T-helper 2 cell treated with Interferon-gamma antibody and Interleukin-4, amounts not matched to agents 100 ng/mL and 5 ng/mL, for 36 hours (primary cell): ENCODE measurements around the gene ZNF628. TPM values are rescaled to one million over a fixed set of nuclear protein-coding genes. Genes with fewer than 3 reads are reported as not detected.
"Not testable (repeated sequence)": the region's sequence is repeated elsewhere in the genome, so short reads cannot be mapped to it uniquely, and the experiment has no call there.

Experiments used
- intact Hi-C: fragments of 100-400 bp; cut with micrococcal nuclease; formaldehyde crosslinking; loops from one replicate; pipeline ENCODE4 v1.15.1; 2023
- total RNA-seq: library from RNA; stranded (reverse); gene quantifications from 2 replicates; pipeline ENCODE4 v1.2.3, GENCODE V29; 2022

ZNF628 gene
- total RNA-seq, result 6.6 and 10.3 TPM in 2 replicates

DNA sequence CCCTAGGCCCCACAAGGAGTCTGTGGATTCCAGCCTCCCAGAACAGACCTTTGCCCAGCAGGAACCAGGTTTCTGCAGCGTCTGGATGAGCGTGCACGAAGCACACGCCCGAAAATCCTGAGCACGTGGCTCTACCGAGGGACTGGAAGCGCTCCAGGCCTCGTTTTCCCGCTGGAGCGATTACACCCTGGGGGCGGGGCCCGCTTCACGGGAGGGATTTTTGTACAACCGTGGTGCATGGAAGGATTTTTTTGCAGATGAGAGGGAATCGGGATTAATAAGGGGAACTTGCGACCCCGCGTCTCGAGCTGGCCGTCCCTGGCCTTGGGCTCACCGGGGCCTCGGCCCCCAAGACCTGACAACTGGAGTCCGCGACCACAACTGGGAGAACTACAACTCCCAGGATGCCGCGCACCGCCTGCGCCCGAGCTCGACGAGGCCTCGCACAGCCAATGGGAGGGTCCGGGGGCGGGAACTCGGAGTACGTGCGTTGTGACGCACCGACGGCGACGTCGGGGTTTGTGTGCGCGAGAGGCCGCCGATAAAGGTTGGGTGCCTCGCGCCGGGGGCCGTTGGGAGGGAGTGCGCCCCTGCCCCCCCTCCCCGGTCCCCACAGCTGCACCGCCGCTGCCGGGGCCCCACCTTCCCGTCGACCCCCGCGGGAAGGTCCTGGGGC lies at the start of gene ZNF628:
ZNF628 (plus strand) TSS at position 518 of the 676 bp plus-strand sequence. CDS start 3,294 bp downstream, outside the sequence.
- intact Hi-C loops, result loop anchor here (1.0 to 10.0 kb wide), 9 partner anchors 15 to 1341 kb away; partner anchors contain the start of genes CNOT3, FIZ1, ISOC2 and PPP6R1

DNA sequence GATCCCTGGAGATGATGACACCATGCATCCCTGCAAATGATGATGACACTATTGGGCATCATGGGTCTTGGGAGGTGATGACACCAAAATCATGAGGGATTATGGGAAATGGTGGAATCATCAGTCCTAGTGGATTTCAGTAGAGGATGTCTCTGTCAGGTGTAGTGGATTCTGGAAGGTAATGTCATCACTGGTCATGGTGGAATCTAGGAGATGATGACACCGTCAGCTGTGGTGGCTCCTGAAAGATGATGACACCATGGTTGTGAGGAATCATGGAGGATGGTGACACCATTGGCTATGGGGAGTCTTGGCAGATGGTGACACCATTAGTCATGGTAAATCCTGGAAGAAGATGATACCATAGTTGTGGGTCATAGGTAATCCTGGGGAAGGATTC lies 45.2 kb upstream of the ZNF628 start:
- intact Hi-C loops, result no loop called here

DNA sequence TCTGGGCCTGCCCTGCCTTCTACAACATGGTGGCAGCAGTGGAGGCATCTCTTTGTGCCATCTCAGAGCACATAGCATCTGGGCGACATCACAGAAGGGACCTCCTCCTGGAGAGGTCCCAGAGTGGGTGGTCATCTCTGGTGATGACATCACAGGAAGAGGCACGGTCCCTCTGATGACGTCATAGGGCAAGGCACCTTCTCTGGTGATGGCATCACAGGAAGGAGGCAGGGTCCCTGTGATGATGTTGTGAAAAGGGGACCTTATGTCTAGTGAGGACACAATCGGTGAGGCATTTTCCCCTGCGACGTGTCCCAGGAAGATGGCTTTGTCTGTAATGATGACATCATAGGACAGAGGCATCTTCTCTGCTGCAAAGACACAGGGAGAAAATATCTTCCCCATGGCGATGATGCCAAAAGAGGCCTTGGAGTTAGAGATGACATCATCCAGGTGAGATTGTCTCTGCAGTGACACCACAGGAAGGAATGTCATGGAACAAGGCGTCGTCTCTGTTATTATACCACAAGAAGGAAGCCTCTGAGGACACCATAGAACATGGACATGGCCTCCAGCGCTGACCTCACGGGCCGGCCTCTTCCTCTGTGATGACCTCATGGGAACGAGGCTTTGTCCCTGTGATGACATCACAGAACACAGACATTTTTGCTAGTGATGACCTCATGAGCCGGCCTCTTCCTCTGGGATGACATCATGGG lies 44.0 kb upstream of the ZNF628 start:
- intact Hi-C loops, result no loop called here

DNA sequence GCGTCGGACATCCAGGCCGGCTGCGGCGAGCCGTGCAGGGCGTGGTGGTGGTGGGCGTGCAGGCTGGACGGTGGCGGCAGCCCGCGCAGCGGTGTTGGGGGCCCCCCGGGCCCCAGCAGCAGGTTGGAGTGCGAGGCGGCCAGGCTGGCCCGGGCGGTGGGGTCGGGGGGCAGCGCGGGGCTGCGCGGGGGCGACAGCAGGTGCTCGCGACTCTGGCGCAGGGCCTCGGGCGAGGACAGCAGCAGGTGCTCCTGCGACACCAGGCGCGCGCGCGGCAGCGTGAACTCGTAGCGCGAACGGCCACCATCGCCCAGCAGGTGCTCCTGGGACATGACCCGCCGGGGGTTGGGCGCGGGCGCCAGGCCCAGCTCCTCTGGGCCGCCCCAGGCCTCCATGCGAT lies 43.1 kb upstream of the ZNF628 start:
- intact Hi-C loops, result no loop called here

DNA sequence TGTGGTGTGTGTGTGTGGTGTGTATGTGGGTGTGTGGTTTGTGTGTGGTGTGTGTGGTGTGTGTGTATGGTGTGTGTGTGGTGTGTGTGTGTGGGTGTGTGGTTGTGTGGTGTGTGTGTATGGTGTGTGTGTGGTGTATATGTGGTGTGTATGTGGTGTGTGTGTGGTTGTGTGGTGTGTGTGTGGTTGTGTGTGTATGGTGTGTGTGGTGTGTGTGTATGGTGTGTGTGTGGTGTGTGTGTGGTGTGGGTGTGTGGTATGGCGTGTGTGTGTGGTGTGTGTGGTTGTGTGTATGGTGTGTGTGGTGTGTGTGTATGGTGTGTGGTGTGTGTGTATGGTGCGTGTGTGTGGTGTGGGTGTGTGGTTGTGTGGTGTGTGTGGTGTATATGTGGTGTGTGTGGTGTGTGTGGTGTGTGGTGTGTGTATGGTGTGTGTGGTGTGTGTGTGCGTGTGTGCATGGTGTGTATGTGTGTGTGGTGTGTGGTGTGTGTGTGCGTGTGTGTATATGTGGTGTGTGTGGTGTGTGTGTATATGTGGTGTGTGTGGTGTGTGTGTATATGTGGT lies 42.0 kb upstream of the ZNF628 start:
- intact Hi-C loops, result no loop called here

DNA sequence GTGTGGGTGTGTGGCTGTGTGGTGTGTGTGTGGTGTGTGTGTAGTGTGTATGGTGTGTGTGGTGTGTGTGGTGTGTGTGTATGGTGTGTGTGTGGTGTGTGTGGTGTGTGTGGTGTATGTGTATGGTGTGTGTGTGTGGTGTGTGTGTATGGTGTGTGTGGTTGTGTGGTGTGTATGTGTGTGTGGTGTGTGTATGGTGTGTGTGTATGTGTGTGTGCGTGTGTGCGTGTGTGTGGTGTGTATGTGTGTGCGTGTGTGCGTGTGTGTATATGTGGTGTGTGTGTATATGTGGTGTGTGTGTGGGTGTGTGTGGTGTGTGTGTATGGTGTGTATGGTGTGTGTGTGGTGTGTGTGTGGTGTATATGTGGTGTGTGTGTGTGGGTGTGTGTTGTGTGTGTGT lies 41.4 kb upstream of the ZNF628 start:
- intact Hi-C loops, result no loop called here

DNA sequence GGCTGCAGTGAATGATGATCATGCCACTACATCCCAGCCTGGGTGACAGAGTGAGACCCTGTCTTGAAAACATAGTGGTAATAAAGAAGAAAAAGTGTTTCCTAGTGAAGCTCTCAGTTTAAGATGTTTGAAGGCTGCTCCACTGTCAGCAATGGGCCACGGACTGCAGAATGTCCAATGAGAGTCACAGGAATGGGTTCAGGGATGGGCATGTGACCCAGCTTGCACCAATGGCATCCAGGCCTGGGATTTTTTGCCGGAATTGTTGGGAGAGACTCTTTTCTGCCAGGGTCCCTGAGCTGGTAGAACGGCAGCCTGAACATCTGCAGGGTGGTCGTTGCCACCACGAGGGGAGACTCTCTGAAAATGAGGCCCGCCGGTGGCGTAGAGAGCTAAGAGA lies 39.6 kb upstream of the ZNF628 start:
- intact Hi-C loops, result no loop called here

DNA sequence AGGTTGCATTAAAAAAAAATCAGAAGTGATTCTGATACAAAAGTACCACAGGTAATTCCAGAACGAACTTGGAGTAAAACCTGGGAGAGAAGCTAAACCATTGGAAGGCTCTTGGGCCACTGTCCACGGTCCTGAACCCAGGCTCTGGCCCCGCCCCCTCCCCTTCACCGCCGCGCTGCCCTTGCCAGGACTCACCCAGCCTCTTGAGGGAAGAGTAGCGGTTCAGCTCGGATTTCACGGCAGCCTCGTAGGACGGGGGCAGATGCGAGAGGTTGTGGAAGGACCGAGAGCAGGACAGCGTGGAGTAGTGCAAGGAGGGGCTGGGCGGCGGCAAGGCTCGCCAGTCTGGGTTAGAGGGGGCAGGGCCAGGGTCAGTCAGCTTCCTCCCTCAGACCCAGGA lies 39.0 kb upstream of the ZNF628 start:
- intact Hi-C loops, result no loop called here

DNA sequence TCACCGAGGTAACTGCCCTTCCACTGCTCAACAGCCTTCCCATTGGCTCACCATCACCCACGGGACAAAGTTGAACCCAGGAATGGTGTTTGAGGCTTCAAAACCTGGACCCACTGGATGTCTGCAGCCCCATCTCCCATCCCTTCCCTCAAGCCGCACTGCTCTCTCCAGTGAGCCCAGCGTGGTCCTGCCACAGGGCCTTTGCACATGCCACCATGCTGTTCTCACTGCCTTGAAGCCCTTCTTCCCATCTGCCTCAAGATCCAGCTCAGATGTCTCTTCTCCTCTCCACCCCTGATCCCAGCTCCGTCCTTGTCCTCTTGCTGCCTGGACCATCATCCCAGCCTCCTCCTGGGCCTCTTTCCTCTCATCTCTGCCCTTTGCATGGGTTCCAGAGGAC lies 37.4 kb upstream of the ZNF628 start:
- intact Hi-C loops, result no loop called here

DNA sequence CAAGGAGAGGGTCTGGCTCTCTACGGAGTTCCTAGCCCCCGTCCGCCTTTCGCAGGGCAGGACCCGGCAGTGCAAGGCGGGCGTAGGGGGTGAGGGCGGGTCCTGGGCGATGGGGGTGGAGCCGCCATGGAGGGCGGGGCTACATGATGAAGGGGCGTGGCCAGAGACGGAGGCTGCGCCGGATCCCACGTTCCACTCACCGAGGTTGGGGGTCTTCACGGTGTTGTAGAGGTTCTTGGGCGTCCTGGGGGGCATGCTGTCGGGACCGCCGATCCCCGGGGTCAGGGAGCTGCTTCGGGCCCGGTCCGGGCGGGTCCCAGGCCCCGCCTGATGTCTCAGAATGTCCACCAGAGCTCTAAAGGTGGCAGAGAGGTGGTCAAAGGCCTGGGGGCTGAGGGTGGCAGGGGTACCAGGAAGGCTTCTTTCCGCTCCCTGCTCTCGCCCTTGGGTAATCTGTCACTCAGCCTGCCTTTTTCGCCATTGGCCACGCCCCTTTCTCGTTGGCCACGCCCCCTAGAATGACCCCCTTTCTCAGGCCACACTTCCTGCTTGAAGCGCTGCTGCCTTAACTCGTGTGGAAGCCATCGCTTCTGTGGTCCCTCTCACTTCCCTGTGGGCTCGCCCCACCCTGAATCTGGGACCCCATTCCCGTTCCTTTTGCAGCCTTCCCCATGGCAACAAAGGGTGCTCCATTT lies 35.9 kb upstream of the ZNF628 start:
- intact Hi-C loops, result no loop called here

DNA sequence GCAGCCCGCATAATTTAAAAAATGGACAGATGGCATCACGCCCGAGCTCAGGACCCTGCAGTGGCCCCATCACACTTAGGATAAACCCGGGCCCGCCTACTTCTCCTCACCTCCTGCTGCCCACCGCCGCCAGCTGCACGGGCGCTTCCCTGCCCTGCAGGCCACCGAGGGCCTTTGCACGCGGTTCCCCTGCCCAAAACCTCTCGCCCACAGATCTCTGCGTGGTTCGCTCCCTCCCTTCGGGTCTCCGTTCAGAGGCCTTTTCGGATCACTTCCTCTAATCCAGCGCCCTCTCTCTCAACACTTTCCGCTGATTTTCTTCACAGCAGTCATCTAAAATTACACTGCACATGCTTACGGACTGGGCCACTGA lies 35.1 kb upstream of the ZNF628 start:
- intact Hi-C loops, result no loop called here

DNA sequence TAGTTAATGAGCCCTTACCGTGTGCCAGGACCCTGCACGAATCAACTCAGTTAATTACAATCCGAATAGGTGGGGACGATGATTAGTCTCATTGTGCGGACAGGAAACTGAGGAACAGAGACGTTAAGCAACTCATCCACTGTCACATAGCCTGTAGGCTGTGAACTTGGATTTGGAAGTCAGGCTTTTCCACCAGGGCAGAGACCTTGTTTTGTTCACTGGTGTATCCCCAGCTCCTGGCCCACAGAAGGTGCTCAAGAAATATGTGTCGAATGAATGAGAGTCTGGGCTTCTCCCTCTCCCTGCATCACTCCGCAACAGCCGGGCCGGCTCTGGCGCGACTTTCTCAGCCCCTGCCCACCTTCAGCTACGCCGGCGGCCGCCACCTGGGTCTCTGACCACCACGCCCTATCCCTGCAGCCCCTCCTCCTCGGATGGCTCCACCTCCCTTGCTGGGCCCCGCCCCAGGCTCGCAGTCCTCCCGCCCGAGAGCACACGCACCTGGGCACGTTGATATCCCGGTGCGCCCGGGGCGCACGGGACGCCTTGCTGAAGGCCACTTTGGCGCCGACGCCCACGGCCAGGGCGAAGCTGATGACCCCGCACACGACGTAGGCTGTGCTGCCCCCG lies 34.6 kb upstream of the ZNF628 start:
- intact Hi-C loops, result no loop called here

DNA sequence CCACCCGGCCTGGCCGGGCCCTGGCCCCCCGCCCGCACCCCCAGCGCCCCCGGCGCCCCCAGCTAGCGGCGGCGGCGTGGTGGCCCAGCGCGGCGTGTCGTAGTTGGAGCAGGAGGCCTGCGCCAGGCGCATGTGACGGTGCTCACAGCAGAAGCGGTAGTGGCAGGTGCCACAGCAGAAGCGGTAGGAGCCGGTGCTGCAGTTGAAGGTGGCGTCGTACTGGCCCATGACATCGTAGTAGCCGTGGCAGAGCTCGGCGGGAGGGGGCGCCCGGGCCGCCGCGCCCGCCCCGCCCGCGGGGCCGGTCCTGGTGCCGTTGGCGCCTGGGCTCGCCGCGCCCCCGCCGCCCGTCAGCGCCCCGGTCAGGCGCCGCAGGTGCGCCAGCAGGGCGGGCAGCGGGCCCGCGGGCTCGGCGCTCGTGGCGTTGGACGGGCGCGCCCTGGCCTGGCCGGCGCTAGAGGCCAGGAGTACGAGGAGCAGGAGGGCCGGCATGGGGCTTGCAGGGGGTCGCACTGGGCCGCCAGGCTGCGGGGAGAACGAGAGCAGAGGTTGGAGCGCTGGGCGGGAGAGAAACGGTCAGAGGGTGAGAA lies 34.0 kb upstream of the ZNF628 start:
- intact Hi-C loops, result no loop called here

DNA sequence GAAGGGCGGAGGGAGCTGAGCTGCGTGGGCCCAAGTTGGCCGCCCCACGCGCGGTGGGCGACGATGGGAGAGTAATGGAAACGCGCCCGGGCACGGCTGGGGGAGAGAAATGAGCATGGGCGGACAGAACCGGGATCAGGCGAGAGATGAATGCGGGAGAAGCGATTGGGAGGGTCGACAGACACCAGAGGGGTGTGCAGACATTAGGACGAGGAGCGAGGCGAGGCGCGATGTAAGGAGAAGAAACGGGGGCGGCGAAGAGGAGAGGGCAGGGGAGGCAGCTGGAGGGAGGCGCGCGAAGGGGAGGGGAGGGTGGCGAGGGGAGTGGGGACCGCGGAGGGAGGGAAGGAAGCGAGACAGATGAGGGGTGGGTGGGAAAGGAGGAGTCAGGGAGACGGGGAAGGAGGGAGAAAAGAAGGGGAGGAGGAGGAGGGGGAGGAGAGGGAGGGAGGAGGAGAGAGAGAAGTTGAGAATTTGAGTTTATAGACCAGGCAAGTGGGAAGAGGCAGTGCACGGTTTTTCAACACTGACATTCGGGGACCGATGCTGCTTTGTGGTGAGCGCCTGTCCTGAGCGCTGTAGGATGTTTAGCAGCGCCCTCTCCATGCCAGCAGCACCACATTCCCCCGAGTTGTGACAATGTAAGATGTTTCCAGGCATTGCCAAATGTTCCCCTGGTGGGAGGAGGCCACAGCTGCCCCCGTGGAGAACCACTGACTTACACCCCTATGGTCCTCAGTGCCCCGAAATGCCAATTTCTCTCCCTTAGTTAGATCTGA lies 33.2 kb upstream of the ZNF628 start, which contains the start of gene SHISA7:
SHISA7 (minus strand) TSS at position 256 of the 779 bp plus-strand sequence. CDS start 437 bp downstream, outside the sequence.
- intact Hi-C loops, result no loop called here

DNA sequence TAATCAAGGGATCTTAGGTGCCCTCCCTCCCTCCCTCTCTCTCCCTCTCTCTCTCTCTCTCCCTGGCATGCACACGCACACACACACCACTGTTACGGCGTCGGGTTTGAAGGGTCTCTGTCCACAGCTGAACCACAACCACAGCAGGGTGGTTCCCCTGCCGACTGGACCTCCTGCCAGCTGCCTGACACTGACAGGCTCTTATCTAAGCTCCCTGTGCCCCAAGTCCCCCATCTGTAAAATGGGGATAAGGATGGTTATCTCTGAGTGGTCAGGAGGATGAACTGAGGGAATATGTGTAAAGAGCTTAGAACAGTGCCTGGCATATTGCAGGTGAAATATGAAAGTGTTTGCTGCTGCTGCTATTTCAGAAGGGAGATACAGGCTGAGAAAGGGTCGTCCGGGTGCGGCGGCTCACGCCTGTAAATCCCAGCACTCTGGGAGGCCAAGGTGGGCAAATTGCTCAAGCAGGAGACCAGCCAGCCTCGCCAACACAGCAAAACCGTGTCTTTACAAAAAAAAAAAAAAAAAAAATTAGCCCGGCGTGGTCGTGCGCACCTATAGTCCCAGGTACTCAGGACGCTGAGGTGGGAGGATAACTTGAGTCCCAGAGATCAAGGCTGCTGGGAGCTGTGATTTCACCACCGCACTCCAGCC lies 32.5 kb upstream of the ZNF628 start:
- intact Hi-C loops, result no loop called here

DNA sequence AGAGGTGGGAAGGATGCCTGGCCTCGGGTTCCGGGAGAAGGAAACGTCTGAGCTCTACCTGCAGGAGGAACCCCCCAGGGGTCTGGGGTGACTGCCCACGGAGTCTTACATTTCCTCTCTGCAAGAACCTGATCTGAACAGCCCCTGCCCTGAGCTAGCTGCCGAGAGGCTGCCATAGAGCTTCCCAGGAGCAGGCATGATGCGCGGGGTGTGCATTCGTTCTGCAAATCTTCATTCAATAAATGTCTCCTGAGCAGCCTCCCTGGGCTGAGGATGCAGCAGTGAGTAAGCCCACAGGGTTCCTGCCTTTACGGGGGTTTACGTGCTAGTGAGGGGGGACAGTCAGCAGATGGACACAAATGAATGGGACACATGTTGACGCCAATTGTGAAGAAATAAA lies 31.8 kb upstream of the ZNF628 start:
- intact Hi-C loops, result no loop called here

DNA sequence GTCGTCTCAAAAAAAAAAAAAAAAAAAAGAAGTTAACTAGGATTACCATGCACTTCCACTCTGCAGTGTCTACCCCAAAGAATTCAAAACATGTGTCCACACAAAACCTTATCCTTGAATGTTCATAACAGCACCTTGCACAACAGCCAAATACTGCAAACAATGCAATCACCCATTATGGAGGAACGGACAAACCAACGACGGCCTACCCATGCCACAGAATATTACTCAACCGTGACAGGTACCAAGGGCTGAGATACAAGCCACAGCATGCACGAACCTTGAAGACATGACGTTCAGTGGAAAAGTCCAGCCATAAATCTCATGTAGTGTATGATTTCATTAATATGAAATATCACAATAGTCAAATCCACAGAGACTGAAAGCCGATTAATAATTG lies 30.4 kb upstream of the ZNF628 start:
- intact Hi-C loops, result no loop called here

DNA sequence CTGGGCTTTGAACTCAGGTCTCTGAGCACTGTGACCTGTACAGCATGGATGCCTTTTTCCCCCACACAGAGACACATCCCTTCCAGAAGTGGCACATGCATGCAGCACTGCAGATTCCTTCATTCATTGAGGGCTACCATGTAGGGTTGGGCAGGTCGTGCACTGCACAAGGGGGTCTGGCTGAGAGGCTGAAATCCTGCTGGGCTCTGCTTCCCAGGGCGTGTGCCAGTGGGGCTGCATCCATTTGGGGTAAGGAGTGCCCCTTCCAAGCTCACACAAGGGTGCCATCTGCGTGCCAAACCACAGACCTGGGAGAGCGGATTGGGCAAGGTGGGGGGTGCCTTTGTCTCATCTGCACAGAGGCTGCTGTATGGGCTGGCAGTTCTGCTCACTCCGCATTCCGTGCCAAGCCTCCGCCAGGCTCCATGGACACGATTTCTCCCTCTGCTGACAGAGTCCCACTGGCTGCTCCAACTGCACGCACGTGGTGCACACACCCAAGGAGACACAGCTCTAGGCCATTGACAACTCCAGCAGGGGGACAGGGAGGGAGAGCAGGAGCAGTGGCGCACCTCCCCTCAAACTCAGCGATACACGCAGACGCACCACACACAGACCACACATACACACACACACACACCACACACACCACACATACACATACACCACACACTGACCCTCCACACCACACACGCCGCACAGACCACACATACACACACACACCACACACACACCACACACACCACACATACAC lies 28.8 kb upstream of the ZNF628 start:
- intact Hi-C loops, result no loop called here

DNA sequence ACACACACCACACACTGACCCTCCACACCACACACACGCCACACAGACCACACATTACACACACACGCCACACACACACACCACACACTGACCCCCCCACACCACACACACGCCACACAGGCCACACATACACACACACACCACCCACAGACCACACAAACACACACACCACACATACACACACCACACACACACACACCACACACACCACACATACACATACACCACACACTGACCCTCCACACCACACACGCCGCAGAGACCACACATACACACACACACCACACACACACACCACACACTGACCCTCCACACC lies 28.3 kb upstream of the ZNF628 start:
- intact Hi-C loops, result not testable (repeated sequence)
